Measurements from ENCODE around the gene ZNF592. TPM values are rescaled to one million over a fixed set of nuclear protein-coding genes. Genes with fewer than 3 reads are reported as not detected.

ZNF592 gene
- total and polyA plus RNA-seq, 2 donors (not counting 1 experiment from before 2014, with no cell fraction given), result 5.1 to 7.5 TPM

DNA sequence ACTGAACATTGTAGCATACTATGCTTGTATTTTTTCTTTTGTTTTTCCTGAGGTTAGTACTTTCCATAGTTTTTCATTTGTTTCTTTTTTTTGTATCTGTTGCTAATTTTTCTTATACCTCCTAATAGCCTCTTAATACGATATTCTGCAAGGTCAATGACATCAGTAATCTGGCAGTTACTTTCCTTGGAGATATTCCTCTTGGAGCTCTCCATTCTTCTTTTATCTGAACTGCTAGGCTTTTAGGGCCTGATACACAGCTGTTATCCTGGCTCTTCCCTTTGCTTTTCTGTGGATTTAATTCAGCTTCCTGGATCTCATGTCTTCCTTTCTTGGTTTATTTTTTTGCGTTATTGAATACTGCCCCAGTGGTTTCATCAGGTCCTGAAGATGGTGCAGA, 81.6 kb downstream of the ZNF592 start:
- no peaks in the 10 kb centered on the region for H3K4me1 ChIP-seq (ENCODE audit: control insufficient read depth, extremely low read depth, insufficient read depth, low read length)
- H3K4me3 ChIP-seq (replicated peaks in 1 of 4; ENCODE audit: control extremely low read depth in 1 of 4, insufficient read depth in 1 of 4, low read depth in 3 of 4, low read length in 4 of 4), result no peak overlapping the region
- no peak overlapping the region for H3K4me2 ChIP-seq (ENCODE audit: extremely low read depth, insufficient read depth, low read length)
- no peaks in the 10 kb centered on the region for H4K20me1 ChIP-seq (ENCODE audit: control insufficient read depth, extremely low read depth, insufficient read depth, low read length)
- H3K9ac ChIP-seq (ENCODE audit: insufficient read depth, low read length), result no peak overlapping the region
- DNase-seq (ENCODE audit: low read depth in 2 of 2), result no peak
- H2AFZ ChIP-seq (ENCODE audit: low read length), result no peak overlapping the region
- no peaks in the 10 kb centered on the region for H3K9me3 ChIP-seq (ENCODE audit: control insufficient read depth, insufficient read depth, low read depth, low read length)
- H3K36me3 ChIP-seq (ENCODE audit: control insufficient read depth, insufficient read depth, low read length), result no peaks in the 10 kb centered on the region
- peaks cover 18% of the 10 kb centered on the region for H3K27me3 ChIP-seq (ENCODE audit: control insufficient read depth, insufficient read depth, low read length)
- H3K79me2 ChIP-seq (ENCODE audit: control insufficient read depth, insufficient read depth, low read length), result no peaks in the 10 kb centered on the region
- H3K27ac ChIP-seq (ENCODE audit: insufficient read depth, low read length), result no peak overlapping the region
- no peak for TF ChIP-seq EZH2 (IDR thresholded peaks at IDR 0.05; ENCODE audit: low read length, missing control alignments)
- TF ChIP-seq, protein P1, sequence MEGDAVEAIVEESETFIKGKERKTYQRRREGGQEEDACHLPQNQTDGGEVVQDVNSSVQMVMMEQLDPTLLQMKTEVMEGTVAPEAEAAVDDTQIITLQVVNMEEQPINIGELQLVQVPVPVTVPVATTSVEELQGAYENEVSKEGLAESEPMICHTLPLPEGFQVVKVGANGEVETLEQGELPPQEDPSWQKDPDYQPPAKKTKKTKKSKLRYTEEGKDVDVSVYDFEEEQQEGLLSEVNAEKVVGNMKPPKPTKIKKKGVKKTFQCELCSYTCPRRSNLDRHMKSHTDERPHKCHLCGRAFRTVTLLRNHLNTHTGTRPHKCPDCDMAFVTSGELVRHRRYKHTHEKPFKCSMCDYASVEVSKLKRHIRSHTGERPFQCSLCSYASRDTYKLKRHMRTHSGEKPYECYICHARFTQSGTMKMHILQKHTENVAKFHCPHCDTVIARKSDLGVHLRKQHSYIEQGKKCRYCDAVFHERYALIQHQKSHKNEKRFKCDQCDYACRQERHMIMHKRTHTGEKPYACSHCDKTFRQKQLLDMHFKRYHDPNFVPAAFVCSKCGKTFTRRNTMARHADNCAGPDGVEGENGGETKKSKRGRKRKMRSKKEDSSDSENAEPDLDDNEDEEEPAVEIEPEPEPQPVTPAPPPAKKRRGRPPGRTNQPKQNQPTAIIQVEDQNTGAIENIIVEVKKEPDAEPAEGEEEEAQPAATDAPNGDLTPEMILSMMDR (conservative IDR thresholded peaks at IDR 0.05 in 1 of 2, IDR thresholded peaks at IDR 0.05 in 1 of 2; ENCODE audit: low read depth in 1 of 2, low read length in 2 of 2), result no peak

DNA sequence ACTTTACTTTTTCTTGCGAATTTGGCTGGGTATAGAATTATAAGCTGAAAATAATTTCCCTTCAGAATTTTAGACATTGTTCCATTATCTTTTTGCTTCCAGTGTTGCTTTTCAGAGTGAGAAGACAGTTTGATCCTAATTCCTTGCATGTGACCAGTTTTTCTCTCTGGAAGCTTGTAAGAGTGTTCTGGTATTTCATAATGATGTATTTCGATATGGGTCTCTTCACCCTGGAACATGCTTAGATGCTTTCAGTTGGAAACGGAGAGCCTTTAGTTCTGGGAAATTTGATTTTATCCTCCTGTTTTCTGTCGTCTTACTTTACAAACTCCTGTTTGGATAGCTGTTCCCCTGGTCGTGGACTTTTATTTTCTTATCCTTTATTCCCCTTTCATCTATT, 82.6 kb downstream of the ZNF592 start:
- Histone ChIP-seq H3K9ac (ENCODE audit: insufficient read depth, low read length) (no peak overlapping the region), H4K20me1 (ENCODE audit: control insufficient read depth, extremely low read depth, insufficient read depth, low read length) (no peaks in the 10 kb centered on the region), H3K36me3 (ENCODE audit: control insufficient read depth, insufficient read depth, low read length) (no peaks in the 10 kb centered on the region), H3K4me2 (ENCODE audit: extremely low read depth, insufficient read depth, low read length) (no peak overlapping the region), H3K79me2 (ENCODE audit: control insufficient read depth, insufficient read depth, low read length) (no peaks in the 10 kb centered on the region), H2AFZ (ENCODE audit: low read length) (no peak overlapping the region), H3K9me3 (ENCODE audit: control insufficient read depth, insufficient read depth, low read depth, low read length) (no peaks in the 10 kb centered on the region), H3K27me3 (ENCODE audit: control insufficient read depth, insufficient read depth, low read length) (peaks cover 18% of the 10 kb centered on the region), H3K27ac (ENCODE audit: insufficient read depth, low read length) (no peak overlapping the region), H3K4me3 (replicated peaks in 1 of 4; ENCODE audit: control extremely low read depth in 1 of 4, insufficient read depth in 1 of 4, low read depth in 3 of 4, low read length in 4 of 4) (no peak overlapping the region), H3K4me1 (ENCODE audit: control insufficient read depth, extremely low read depth, insufficient read depth, low read length) (no peaks in the 10 kb centered on the region)
- TF ChIP-seq, protein P1 (conservative IDR thresholded peaks at IDR 0.05 in 1 of 2, IDR thresholded peaks at IDR 0.05 in 1 of 2; ENCODE audit: low read depth in 1 of 2, low read length in 2 of 2), result no peak
- TF ChIP-seq EZH2 (IDR thresholded peaks at IDR 0.05; ENCODE audit: low read length, missing control alignments), result no peak
- DNase-seq (ENCODE audit: low read depth in 2 of 2), result no peak

DNA sequence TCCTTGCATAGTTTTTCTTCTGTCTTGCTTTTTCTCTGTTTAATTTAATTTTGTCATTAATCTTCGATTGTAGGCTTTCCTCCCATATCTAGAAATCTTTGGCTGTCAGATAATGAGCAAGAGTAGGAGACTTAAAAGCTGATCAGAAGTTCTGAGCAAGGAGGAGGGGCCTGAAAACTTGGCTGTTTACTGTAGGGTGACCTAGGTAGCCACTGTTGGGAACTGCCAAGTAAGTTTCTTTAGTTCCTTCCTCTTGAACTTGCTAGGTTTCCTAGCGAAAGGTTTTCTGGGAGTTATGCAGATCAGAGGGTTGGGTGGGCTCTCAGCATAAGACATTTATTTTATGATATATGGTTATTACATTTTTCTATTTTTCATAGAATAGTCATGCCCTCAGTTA, 83.2 kb downstream of the ZNF592 start:
- H3K4me3 ChIP-seq (replicated peaks in 1 of 4; ENCODE audit: control extremely low read depth in 1 of 4, insufficient read depth in 1 of 4, low read depth in 3 of 4, low read length in 4 of 4), result no peak overlapping the region
- no peak overlapping the region for H2AFZ ChIP-seq (ENCODE audit: low read length)
- H3K4me2 ChIP-seq (ENCODE audit: extremely low read depth, insufficient read depth, low read length), result no peak overlapping the region
- no peak overlapping the region for H3K9ac ChIP-seq (ENCODE audit: insufficient read depth, low read length)
- H4K20me1 ChIP-seq (ENCODE audit: control insufficient read depth, extremely low read depth, insufficient read depth, low read length), result no peaks in the 10 kb centered on the region
- H3K27me3 ChIP-seq (ENCODE audit: control insufficient read depth, insufficient read depth, low read length), result peaks cover 19% of the 10 kb centered on the region
- no peaks in the 10 kb centered on the region for H3K4me1 ChIP-seq (ENCODE audit: control insufficient read depth, extremely low read depth, insufficient read depth, low read length)
- no peaks in the 10 kb centered on the region for H3K9me3 ChIP-seq (ENCODE audit: control insufficient read depth, insufficient read depth, low read depth, low read length)
- H3K36me3 ChIP-seq (ENCODE audit: control insufficient read depth, insufficient read depth, low read length), result no peaks in the 10 kb centered on the region
- H3K27ac ChIP-seq (ENCODE audit: insufficient read depth, low read length), result no peak overlapping the region
- DNase-seq (ENCODE audit: low read depth in 2 of 2), result no peak
- H3K79me2 ChIP-seq (ENCODE audit: control insufficient read depth, insufficient read depth, low read length), result no peaks in the 10 kb centered on the region
- TF ChIP-seq, protein P1 (conservative IDR thresholded peaks at IDR 0.05 in 1 of 2, IDR thresholded peaks at IDR 0.05 in 1 of 2; ENCODE audit: low read depth in 1 of 2, low read length in 2 of 2), result no peak
- no peak for TF ChIP-seq EZH2 (IDR thresholded peaks at IDR 0.05; ENCODE audit: low read length, missing control alignments)

Measured in fibroblast of lung (primary cell).